Heart left ventricle (tissue), 13 donors: ENCODE measurements around the gene TAF10.

Experiments
- CTCF ChIP-seq, 12 donors: fragments of 200-600 bp; sonication (generic) in 4 of 12; IDR thresholded peaks; one replicate each; pipeline versions ENCODE4 v1.5.0 to v1.8.0; 2018 to 2022; ENCODE audit warnings: antibody characterized with exemption in 12 of 12, mild to moderate bottlenecking in 5 of 12
- POLR2A ChIP-seq, 2 donors: fragments of 450-650 bp; IDR thresholded peaks; one replicate each; pipeline ENCODE4 v1.6.1; 2017; ENCODE audit warnings: antibody characterized with exemption in 2 of 2, mild to moderate bottlenecking in 2 of 2, moderate library complexity in 2 of 2
- donor health status: ischemic (EF 13 %, LVEDD 7.1; RV severe dilation, severe dysfunction).
- donor health status: DM: no; HTN: yes; CAD: no.
- donor health status: DM: no; HTN: no; CAD: no.
- donor health status: ischemic (EF 25% LVEDD 6.9; RV normal size, moderate dysfunction).
- donor health status: ischemic (EF 25% LVEDD 5.7; RV mildly dilated, moderate dysfunction).
- donor health status: ischemic (EF 35%, LVEDD 5.7; RV mildly dilated, moderate dysfunction).
- donor health status: nonischemic (EF 11% LVEDD 7.7; RV severe dilation, severe dysfunction).
- donor health status: DM: yes; HTN: yes; CAD: no.
- donor health status: PGD.
- donor health status: ischemic (EF 29% LVEDD 5.4; RV normal size, mild dysfunction).
- donor health status: nonischemic (EF 23%, LVEDD 6.1; RV moderate dilation, normal function).

GRCh38 chr11:6612213-6613041 lies at the start of gene TAF10:
- peak in 11 of 12 donors; percentile 6 to 49 (median 36) for TF ChIP-seq CTCF (IDR thresholded peaks at IDR 0.05)
- peak in 1 of 2 donors; percentile 94 for TF ChIP-seq POLR2A (IDR thresholded peaks at IDR 0.05)
